Ecto neural progenitor cell (in vitro differentiated cells): Measurements from ENCODE around the gene SAMD13.
"Not testable (repeated sequence)": the region's sequence is repeated elsewhere in the genome, so short reads cannot be mapped to it uniquely, and the experiment has no call there.

Experiments
- DNase-seq: peaks from one replicate; pipeline ENCODE4 v3.0.0-alpha.2; 2018; ENCODE audit warnings: low spot score

Gene SAMD13

GRCh38 chr1:84286071-84286470, 15.4 kb upstream of the SAMD13 start:
- no peak for DNase-seq

GRCh38 chr1:84287389-84287788, 14.1 kb upstream of the SAMD13 start:
- not testable (repeated sequence) for DNase-seq

GRCh38 chr1:84289169-84289785, 12.2 kb upstream of the SAMD13 start:
- DNase-seq = no peak

- DNase-seq = no peak
These were observed 9.4 kb upstream of the SAMD13 start for GRCh38 chr1:84291882-84292655.

GRCh38 chr1:84293766-84294165, 7.7 kb upstream of the SAMD13 start:
- no peak for DNase-seq

GRCh38 chr1:84294751-84295150, 6.8 kb upstream of the SAMD13 start:
- no peak for DNase-seq

- no peak for DNase-seq
These were observed 3.8 kb upstream of the SAMD13 start for GRCh38 chr1:84297546-84298244.

- DNase-seq = peak; percentile 66
These were observed 3.2 kb upstream of the SAMD13 start for GRCh38 chr1:84298328-84298683.

GRCh38 chr1:84298684-84299535, 2.6 kb upstream of the SAMD13 start:
- DNase-seq = peak; percentile 76

- DNase-seq = no peak
These were observed 1.9 kb upstream of the SAMD13 start for GRCh38 chr1:84299536-84300170.

- DNase-seq = no peak
These were observed 1.0 kb upstream of the SAMD13 start for GRCh38 chr1:84300501-84300900.

GRCh38 chr1:84301785-84302385, 377 bp downstream of the SAMD13 start:
- no peak for DNase-seq

- DNase-seq = no peak
These were observed 1.9 kb downstream of the SAMD13 start for GRCh38 chr1:84303314-84303830.

- DNase-seq = no peak
These were observed 5.9 kb downstream of the SAMD13 start for GRCh38 chr1:84307398-84307797.

- no peak for DNase-seq
These were observed 9.8 kb downstream of the SAMD13 start for GRCh38 chr1:84311296-84311695.

- DNase-seq = no peak
These were observed 18.2 kb downstream of the SAMD13 start for GRCh38 chr1:84319662-84320061.

GRCh38 chr1:84327830-84328229, 26.3 kb downstream of the SAMD13 start:
- DNase-seq = no peak

GRCh38 chr1:84330125-84330984, 28.8 kb downstream of the SAMD13 start:
- DNase-seq = no peak

- DNase-seq = no peak
These were observed 38.0 kb downstream of the SAMD13 start for GRCh38 chr1:84339503-84339902.

GRCh38 chr1:84344286-84344685, 42.8 kb downstream of the SAMD13 start:
- DNase-seq = no peak
